HAP-1 (cell line): ENCODE measurements around the gene TFPT.
"Not testable (repeated sequence)": the region's sequence is repeated elsewhere in the genome, so short reads cannot be mapped to it uniquely, and the experiment has no call there.

Source experiments
- DNase-seq, 2 experiments: peaks; one replicate each; pipeline ENCODE4 v3.0.0-alpha.2; 2016 to 2020; ENCODE audit warnings: low spot score in 2 of 2
- H3K27me3 ChIP-seq: fragments of 250-450 bp; sonication (Bioruptor Pico); 2 replicates; pipeline ENCODE4 v1.5.1; 2020; ENCODE audit warnings: low read depth, mild to moderate bottlenecking, moderate library complexity
- H3K36me3 ChIP-seq: fragments of 250-450 bp; sonication (Bioruptor Pico); replicated peaks from 2 replicates; pipeline ENCODE4 v1.5.1; 2020; ENCODE audit warnings: mild to moderate bottlenecking
- H3K4me1 ChIP-seq: fragments of 250-450 bp; sonication (Bioruptor Pico); 2 replicates; pipeline ENCODE4 v1.5.1; 2020; ENCODE audit warnings: mild to moderate bottlenecking
- H3K4me3 ChIP-seq: fragments of 250-450 bp; sonication (Bioruptor Pico); 2 replicates; pipeline ENCODE4 v1.5.1; 2020; ENCODE audit warnings: mild to moderate bottlenecking, moderate library complexity
- H3K9me3 ChIP-seq: fragments of 250-450 bp; sonication (Bioruptor Pico); 2 replicates; pipeline ENCODE4 v1.5.1; 2020; ENCODE audit warnings: mild to moderate bottlenecking, moderate library complexity
- in situ Hi-C: fragments of 300-500 bp; cut with MboI; formaldehyde crosslinking; loops from 3 replicates; pipeline ENCODE4 v1.14.3; 2020; ENCODE audit warnings: low sequenced_read_pairs, inconsistent platforms, mixed read lengths

The TFPT gene

GRCh38 chr19:54095859-54096616 is 19.4 kb downstream of the TFPT start:
- H3K9me3 ChIP-seq, H3K36me3 ChIP-seq, H3K27me3 ChIP-seq, DNase-seq, H3K4me3 ChIP-seq, in situ Hi-C loops, H3K4me1 ChIP-seq: not testable (repeated sequence)

- Histone ChIP-seq H3K4me3 (no peak overlapping the region), H3K27me3 (no peaks in the 10 kb centered on the region), H3K4me1 (no peaks in the 10 kb centered on the region), H3K9me3 (no peaks in the 10 kb centered on the region), H3K36me3 (no peaks in the 10 kb centered on the region)
- no peak for DNase-seq
- in situ Hi-C loops = no loop called here
These were observed 20.2 kb downstream of the TFPT start for GRCh38 chr19:54095136-54095858.

GRCh38 chr19:54094426-54095000 is 20.9 kb downstream of the TFPT start:
- no peak for DNase-seq
- Histone ChIP-seq H3K4me1 (no peaks in the 10 kb centered on the region), H3K27me3 (no peaks in the 10 kb centered on the region), H3K4me3 (no peak overlapping the region), H3K36me3 (no peaks in the 10 kb centered on the region), H3K9me3 (no peaks in the 10 kb centered on the region)
- in situ Hi-C loops = no loop called here

GRCh38 chr19:54084410-54084809 is 31.0 kb downstream of the TFPT start:
- Histone ChIP-seq H3K4me3 (no peak overlapping the region), H3K27me3 (0 out of 2 replicates have a peak, but pooled peaks cover 2% of the 10 kb centered on the region), H3K9me3 (no peaks in the 10 kb centered on the region), H3K4me1 (no peaks in the 10 kb centered on the region), H3K36me3 (no peaks in the 10 kb centered on the region)
- in situ Hi-C loops = no loop called here
- no peak for DNase-seq

- Histone ChIP-seq H3K9me3 (no peaks in the 10 kb centered on the region), H3K4me1 (no peaks in the 10 kb centered on the region), H3K4me3 (no peak within 1 kb of the TSS), H3K36me3 (no peaks in the 10 kb centered on the region), H3K27me3 (no peaks in the 10 kb centered on the region)
- DNase-seq = no peak
- in situ Hi-C loops = no loop called here
These were observed 34.4 kb downstream of the TFPT start, which contains the start of gene TARM1 for GRCh38 chr19:54081032-54081431. TARM1 (minus strand) TSS chr19:54081365; CDS start chr19:54081340, 25 bp downstream.

GRCh38 chr19:54077334-54077733 is 38.1 kb downstream of the TFPT start:
- no peaks in the 10 kb centered on the region for H3K9me3 ChIP-seq
- H3K4me3 ChIP-seq = no peak overlapping the region
- no peak for DNase-seq
- H3K36me3 ChIP-seq = no peaks in the 10 kb centered on the region
- no peaks in the 10 kb centered on the region for H3K4me1 ChIP-seq
- no peaks in the 10 kb centered on the region for H3K27me3 ChIP-seq
- in situ Hi-C loops = no loop called here

- H3K36me3 ChIP-seq = no peaks in the 10 kb centered on the region
- H3K27me3 ChIP-seq = no peaks in the 10 kb centered on the region
- H3K4me1 ChIP-seq = no peaks in the 10 kb centered on the region
- no peaks in the 10 kb centered on the region for H3K9me3 ChIP-seq
- in situ Hi-C loops = no loop called here
- DNase-seq = no peak
- H3K4me3 ChIP-seq = no peak overlapping the region
These were observed 40.6 kb downstream of the TFPT start for GRCh38 chr19:54074851-54075250.

GRCh38 chr19:54073829-54074228 is 41.6 kb downstream of the TFPT start:
- no peaks in the 10 kb centered on the region for H3K36me3 ChIP-seq
- no peaks in the 10 kb centered on the region for H3K4me1 ChIP-seq
- no peaks in the 10 kb centered on the region for H3K27me3 ChIP-seq
- no peak for DNase-seq
- in situ Hi-C loops = no loop called here
- no peak overlapping the region for H3K4me3 ChIP-seq
- H3K9me3 ChIP-seq = no peaks in the 10 kb centered on the region

GRCh38 chr19:54069470-54069869 is 46.0 kb downstream of the TFPT start:
- no peaks in the 10 kb centered on the region for H3K4me1 ChIP-seq
- in situ Hi-C loops = no loop called here
- no peak overlapping the region for H3K4me3 ChIP-seq
- no peak for DNase-seq
- no peaks in the 10 kb centered on the region for H3K27me3 ChIP-seq
- H3K36me3 ChIP-seq = no peaks in the 10 kb centered on the region
- H3K9me3 ChIP-seq = no peaks in the 10 kb centered on the region

- H3K4me1 ChIP-seq = no peaks in the 10 kb centered on the region
- H3K4me3 ChIP-seq = no peak within 1 kb of the TSS
- H3K27me3 ChIP-seq = no peaks in the 10 kb centered on the region
- DNase-seq = no peak
- H3K9me3 ChIP-seq = no peaks in the 10 kb centered on the region
- in situ Hi-C loops = no loop called here
- H3K36me3 ChIP-seq = no peaks in the 10 kb centered on the region
These were observed 51.9 kb downstream of the TFPT start, which contains the start of gene VSTM1 for GRCh38 chr19:54063350-54064116. VSTM1 (minus strand) TSS chr19:54063897; CDS start chr19:54063777, 120 bp downstream.

- H3K27me3 ChIP-seq = no peaks in the 10 kb centered on the region
- H3K9me3 ChIP-seq = no peaks in the 10 kb centered on the region
- no peaks in the 10 kb centered on the region for H3K4me1 ChIP-seq
- no peak overlapping the region for H3K4me3 ChIP-seq
- DNase-seq = no peak
- in situ Hi-C loops = no loop called here
- H3K36me3 ChIP-seq = no peaks in the 10 kb centered on the region
These were observed 52.8 kb downstream of the TFPT start for GRCh38 chr19:54062643-54063042.
